GM04503 (cell line): ENCODE measurements around the gene LRRC58.

Experiments used
- DNase-seq: peaks from one replicate; pipeline ENCODE4 v3.0.0-alpha.2; 2012; ENCODE audit warnings: low read depth

LRRC58 gene

DNA sequence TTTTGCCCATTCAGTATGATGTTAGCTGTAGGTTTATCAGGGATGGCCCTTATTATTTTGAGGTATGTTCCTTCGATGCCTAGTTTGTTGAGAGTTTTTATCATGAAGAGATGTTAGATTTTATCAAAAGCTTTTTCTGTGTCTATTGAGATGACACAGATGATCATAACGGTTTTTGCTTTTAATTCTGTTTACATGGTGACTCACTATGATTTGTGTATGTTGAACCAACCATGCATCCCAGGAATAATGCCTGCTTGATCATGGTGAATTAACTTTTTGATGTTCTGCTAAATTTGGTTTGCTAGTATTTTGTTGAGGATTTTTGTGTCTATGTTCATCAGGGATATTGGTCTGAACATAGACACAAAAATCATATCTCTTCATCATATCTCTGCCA lies 72.4 kb downstream of the LRRC58 start:
- no peak for DNase-seq

DNA sequence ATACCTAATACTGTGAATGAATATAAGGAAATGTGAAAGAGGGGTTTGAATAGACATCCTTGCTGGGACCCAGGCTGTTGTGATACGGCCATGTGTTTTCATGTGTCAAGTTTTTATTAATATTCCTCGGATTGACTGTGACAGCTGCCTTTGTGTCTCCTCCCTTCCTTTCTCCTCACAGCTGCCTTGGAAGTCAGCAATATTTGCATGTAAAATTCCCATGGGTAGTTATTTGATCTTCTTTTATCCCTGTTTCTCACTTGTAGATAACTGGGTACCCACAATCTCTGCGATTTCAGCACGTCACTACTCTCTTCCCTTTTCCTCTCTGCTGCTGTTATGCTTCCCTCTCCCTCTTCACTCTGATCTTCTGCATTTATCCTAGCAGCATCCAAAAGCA lies 73.5 kb downstream of the LRRC58 start:
- DNase-seq = no peak

DNA sequence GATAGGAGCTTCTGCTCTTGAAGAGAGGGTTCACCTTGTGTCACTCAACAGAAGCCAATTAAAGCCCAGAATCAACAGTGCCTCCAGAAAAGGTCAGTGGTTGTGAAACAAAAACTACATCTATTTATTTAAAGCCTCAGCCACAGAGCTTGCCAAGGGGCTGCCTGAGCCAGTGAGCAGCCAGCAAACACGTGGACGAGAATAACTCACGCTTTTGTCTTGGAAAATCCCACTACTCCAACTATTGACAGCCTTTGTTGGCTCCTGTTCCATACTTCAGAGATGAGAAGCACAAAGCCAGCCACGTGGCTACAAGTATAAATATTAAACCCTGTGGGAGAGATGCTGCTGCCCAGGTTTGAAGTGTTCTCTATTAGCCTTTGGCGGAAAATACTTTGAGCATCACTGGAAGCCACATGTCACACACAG lies 74.4 kb downstream of the LRRC58 start:
- DNase-seq = no peak
